Measurements from ENCODE around the gene LMNB1.
"Not testable (repeated sequence)": the region's sequence is repeated elsewhere in the genome, so short reads cannot be mapped to it uniquely, and the experiment has no call there.

Gene LMNB1, protein sequence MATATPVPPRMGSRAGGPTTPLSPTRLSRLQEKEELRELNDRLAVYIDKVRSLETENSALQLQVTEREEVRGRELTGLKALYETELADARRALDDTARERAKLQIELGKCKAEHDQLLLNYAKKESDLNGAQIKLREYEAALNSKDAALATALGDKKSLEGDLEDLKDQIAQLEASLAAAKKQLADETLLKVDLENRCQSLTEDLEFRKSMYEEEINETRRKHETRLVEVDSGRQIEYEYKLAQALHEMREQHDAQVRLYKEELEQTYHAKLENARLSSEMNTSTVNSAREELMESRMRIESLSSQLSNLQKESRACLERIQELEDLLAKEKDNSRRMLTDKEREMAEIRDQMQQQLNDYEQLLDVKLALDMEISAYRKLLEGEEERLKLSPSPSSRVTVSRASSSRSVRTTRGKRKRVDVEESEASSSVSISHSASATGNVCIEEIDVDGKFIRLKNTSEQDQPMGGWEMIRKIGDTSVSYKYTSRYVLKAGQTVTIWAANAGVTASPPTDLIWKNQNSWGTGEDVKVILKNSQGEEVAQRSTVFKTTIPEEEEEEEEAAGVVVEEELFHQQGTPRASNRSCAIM

DNA sequence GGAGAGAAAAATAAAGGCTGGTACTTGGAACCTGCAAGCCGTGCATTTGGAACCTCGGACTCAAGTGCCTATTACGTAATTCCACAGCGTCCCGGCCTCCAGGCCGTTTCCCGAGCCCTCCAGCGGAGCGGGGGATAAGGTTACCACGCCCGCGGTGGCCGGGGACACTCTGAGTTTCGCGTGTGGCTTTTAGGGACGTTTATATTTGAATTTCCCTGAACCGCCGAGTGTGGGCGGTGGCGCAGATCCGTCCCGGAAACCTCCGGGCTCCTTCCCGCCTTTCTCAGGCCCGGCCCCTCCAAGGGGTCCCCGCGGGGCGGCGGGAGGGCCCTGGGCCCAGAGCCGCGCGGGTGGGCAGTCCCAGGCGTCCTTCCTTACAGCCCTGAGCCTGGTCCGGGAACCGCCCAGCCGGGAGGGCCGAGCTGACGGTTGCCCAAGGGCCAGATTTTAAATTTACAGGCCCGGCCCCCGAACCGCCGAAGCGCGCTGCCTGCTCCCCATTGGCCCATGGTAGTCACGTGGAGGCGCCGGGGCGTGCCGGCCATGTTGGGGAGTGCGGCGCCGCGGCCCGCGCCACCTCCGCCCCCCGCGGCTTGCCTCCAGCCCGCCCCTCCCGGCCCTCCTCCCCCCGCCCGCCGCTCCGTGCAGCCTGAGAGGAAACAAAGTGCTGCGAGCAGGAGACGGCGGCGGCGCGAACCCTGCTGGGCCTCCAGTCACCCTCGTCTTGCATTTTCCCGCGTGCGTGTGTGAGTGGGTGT, at the start of gene LMNB1:
LMNB1 (plus strand) TSS at position 638 of the 758 bp plus-strand sequence. CDS start 373 bp downstream, outside the sequence.
- peak; percentile 83 for DNase-seq (ENCODE audit: low read depth)

DNA sequence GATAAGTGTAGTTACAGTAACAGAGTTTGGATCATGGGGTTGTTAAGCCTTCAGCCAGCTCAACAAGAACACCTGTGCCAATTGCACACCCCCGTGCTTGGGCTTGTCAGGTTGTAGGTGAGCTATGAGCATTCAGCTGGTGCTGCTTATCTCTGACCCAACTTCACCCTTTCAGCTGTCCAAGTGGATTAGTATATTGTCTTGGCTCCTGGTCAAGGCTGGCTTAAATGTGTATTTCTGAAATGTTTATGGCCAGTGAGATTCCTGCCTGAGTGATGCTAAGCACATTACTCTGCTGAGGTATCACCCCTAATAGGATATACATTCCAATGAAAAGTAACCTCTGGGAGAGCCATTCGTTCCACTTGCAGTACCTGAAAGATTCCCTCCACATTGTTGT, 44.2 kb upstream of the LMNB1 start:
- no peak for DNase-seq (ENCODE audit: low read depth)

DNA sequence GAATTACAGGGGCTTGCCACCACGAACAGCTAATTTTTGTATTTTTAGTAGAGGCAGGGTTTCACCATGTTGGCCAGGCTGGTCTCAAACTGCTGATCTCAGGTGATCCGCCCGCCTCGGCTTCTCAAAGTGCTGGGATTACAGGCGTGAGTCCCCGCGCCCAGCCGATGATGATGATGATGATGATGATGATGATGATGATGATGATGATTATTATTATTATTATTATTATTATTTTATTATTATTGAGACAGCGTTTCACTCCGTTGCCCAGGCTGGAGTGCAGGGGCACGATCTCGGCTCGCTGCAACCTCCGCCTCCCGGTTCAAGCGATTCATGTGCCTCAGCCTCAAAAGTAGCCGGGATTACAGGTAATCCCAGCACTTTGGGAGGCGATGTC, 42.4 kb upstream of the LMNB1 start:
- not testable (repeated sequence) for DNase-seq (ENCODE audit: low read depth)

DNA sequence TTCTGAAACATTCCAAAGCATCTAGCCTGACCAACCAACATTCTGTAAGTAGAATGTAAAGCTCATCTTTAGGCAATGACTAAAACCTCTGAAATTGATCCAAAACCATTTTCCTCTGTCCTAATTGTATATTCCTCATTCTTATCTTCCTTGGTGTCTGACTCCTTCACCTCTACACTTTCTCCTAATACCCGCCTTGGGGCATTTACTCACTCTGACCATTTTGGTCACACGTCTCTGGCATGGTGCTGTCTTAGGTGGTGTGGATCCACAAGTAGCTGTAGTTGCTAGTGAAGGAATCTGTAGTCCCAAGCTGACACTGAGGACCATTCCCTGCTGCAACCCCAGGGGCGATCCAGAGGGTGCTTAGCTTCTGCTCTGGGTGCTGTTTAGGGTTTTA, 40.8 kb upstream of the LMNB1 start:
- no peak for DNase-seq (ENCODE audit: low read depth)

DNA sequence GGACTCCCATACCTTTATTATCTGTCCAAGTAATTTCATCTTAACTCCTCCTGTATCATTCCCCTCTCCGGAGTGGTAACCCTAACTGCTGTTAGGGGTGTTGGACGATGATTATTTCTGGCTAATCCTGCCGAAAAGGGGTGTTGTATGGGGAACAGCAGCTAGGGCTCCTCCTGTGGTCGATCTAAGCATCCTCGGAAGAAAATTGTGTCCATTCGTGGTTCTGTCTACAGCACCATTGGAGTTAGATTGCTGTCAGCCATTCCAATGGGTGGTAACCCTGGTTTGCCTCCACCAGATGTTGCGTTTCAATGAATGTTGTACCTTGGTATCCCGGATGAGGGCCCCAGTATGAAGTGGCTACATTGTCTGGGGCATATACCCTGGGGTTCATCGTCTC, 35.6 kb upstream of the LMNB1 start:
- no peak for DNase-seq (ENCODE audit: low read depth)

DNA sequence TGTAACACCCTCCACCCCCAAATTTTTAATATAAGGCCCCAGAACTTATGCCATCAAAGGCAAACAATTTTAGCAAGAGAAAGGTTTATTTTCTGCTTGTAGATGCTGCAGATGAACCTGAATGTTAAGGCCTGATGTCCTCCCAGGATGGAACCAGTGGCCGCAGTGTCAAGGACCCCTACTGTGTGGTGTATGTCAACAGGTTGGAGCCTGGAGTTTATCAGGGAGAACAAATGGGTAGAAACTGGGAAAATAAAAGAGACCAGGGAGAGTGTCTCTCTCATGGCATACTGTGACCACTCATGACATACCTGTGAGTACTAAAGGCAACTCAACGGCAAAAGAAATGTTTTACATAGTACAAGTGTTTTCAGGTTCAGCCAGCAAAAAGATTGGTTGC, 34.5 kb upstream of the LMNB1 start:
- DNase-seq (ENCODE audit: low read depth): no peak

DNA sequence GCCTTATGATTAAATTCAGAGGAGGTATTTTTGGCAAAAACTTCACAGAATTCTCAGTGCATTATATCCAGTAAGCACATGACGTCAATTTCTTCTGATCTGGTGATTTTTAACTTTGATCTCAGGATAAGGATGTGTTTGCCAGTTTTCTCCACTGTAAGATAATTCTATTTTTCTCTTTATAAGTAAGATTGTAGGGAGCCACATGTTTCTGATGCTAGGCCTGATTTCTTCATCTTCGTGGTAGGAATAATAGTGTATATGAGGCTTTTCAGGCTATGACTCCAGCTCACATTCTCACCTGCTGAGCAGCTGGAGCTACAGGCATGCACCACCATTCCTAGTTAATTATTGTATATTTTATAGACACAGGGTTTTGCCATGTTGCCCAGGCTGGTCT, 32.1 kb upstream of the LMNB1 start:
- no peak for DNase-seq (ENCODE audit: low read depth)

DNA sequence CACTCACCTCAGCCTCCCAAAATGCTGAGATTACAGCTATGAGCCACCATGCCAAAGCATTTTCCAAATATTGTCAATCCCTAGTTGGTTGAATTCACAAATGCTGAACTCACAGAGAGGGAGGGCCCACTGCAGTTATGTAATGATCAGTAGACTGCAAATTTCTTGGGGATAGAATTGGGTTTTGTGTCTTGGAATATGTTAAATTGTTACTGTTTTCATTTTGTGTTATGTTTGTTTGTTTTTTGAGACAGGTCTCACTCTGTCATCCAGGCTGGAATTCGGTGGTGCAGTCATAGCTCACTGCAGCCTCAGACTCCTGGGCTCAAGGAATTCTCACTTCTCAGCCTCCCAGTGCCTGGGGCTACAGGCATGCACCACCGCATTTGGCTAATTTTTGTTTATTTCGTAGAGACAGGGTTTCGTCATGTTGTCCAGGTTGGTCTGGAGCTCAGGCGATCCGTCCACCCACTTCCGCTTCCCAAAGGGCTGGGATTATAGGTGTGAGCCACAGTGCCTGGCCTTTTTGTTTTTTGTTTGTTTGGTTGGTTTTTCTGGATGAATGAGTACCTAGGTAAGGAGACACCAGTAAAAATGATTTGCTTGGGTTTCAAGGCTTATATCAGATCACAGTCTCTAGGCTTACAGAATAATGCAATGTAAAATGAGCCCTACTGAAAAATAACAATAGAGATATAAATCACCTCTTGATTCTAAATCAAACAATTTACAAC, 31.5 kb upstream of the LMNB1 start:
- no peak for DNase-seq (ENCODE audit: low read depth)

DNA sequence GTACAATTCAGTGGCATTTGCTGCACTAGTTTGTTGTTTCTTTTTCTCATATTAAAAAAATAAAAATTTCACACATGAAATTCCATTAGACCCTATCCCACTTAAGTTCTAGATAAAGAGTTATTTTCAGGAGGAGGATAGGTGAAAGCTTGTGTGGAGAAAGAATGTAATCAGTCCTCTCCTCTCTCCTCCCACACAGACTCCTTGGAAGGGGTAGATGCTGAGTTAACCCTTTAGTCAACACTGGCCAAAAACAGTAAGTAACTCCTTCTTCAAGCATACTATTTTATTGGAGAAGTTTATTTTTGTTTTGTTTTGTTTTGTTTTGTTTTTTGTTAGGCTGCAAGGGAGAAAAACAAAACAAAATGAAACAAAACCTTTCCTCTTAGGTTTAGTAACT, 30.6 kb upstream of the LMNB1 start:
- no peak for DNase-seq (ENCODE audit: low read depth)

DNA sequence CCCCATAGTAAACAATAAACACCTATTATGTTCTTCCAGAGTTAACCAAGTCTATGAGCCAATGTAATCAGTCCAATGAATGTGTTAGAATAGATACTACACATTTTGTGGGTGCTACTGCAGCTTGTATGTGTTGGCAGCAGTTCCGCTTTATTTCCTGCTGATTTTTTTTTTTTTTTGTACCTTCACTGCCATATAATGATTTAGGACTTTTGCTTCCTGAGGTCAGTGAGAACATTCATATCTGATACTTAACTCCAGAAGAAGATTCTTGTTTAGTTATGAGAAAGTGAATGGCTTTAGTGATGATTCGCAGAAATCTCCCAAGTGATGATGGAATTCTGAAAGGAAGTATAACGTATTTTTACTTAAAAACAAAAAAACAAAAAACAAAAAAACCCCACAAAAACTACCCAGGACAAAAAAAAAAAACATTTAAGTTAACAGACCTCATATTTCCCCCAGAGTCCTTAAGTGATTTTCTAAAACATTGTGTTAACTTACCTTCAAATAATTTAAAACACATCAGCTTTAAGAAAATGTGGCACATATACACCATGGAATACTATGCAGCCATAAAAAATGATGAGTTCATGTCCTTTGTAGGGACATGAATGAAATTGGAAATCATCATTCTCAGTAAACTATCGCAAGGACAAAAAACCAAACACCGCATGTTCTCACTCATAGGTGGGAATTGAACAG, 24.7 kb upstream of the LMNB1 start:
- no peak for DNase-seq (ENCODE audit: low read depth)

DNA sequence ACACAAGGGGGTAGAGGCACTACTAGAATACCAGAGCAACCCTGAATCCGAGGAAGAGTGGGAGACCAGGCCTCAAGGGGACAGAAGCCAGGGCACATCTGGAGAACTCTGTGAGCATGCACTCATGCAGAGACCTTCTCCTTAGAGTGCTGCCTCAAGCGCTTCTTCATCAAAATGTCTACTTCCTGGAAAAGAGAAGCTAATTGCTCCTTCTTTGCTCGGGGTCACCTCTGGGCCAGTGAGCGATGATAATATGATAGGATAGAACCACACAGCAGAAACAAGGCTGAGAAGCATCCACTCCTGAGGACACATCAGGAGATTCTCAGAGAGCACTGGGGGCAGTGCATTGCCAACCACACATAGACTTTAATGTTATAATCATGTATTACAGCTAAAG, 23.7 kb upstream of the LMNB1 start:
- no peak for DNase-seq (ENCODE audit: low read depth)

DNA sequence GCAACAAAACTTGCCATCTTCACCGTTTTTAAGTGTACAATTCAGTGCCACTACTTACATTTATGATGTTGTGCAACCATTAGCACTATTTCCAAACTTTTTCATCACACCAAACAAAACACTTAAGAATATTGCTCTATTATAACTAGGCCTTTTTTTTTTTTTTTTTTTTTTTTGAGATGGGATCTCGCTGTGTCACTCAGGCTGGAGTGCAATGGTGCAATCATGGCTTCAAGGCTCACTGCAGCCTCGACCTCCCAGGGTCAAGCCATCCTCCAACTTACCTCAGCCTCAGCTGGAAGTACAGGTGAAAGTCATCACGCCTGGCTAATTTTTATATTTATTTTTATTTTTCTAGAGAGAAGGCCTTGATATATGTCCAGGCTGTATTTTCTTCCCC, 22.3 kb upstream of the LMNB1 start:
- DNase-seq (ENCODE audit: low read depth): no peak

DNA sequence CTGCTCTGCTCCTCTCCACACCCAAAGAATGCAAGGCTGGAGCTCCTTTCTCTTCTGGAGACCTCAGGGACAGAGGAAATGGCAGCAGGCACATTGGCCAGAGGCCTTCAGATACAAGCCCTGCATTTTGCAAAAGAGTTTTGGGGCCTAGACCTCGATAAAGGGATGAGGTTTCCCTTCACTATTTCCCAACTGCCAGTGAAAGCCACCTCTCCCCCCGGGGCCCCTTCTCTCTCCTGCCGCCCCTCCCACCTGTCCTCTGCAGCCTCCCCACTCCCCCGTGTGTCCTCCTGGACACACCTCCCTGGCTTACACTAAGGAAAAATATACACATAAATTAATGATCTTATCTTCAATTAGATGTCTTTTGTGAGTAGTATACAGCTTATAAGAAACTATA, 21.3 kb upstream of the LMNB1 start:
- no peak for DNase-seq (ENCODE audit: low read depth)

DNA sequence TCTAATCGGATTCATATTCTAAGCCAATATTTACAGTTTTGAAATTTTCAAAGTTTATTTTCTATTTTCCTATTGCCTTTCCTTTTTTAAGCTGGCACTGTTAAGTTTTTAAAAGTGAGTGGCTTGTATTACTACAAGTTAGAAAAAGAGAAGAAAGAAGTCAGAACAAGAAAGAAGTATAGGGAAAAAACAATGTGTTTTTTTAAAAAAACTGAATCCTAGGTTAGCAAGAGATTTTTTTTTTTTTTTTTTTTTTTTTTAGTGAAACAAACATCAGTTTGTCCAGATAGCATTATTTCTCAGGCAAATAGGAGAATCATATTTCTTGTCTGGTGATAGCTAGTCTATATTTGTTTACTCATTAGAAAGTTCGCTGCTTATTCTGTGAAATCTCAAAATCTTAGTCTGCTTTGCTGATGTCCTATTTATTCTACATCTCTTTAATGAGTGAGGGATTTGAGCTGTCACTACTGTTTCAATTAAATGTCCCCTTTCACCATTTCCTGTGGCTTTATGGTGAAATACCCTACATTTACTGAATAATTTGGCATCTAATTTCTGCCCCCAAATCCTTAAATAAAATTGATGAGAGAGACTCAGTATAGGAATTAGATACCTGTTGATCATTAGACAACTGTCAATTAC, 19.1 kb upstream of the LMNB1 start:
- DNase-seq (ENCODE audit: low read depth): no peak

DNA sequence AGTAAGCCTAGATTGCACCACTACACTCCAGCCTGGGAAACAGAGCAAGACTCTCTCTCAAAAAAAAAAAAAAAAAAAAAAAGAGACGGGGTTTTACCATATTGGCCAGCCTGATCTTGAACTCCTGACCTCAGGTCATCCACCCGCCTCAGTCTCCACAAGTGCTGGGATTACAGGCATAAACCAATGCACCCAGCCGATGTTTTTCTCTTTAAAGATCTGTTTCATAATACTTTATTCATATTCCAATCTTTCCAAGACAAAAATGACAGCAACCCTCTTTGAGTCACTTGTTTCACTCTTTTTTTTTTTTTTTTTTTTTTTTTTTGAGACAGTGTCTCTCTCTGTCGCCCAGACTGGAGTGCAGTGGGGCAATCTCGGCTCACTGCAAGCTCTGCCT, 13.6 kb upstream of the LMNB1 start:
- DNase-seq (ENCODE audit: low read depth): no peak

DNA sequence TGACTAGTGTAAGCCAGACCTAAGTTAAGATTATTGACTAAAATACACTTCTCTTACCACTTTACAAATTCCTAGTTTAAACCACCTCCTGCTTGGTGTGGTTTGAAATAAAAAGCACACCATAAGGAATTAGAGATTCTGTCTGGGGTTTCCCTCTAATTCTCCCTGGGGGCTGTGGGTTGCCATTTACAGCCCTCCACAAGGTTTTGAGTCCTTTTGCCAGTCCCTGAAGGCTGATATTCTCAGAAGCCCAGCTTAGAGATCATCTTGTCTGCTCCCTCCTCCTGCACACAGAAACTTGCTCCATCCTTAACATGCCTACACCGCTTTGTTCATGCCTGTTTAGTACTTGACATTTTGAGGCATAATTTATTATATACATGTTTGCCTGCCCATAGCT, 7.2 kb upstream of the LMNB1 start:
- no peak for DNase-seq (ENCODE audit: low read depth)

DNA sequence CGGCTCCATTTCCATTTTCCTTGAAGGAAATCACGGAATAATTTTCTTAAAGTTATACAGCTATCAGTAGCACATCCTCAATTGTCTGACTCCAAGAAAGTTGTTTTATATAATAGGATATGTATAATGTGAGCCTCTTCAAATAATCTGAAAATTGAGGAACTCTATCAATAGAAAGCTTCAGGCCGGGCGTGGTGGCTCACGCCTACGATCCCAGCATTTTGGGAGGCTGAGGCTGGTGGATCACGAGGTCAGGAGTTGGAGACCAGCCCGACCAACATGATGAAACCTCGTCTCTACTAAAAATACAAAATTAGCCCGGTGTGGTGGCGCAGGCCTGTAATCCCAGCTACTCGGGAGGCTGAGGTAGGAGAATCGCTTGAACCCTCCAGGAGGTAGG, 3.4 kb upstream of the LMNB1 start:
- not testable (repeated sequence) for DNase-seq (ENCODE audit: low read depth)

DNA sequence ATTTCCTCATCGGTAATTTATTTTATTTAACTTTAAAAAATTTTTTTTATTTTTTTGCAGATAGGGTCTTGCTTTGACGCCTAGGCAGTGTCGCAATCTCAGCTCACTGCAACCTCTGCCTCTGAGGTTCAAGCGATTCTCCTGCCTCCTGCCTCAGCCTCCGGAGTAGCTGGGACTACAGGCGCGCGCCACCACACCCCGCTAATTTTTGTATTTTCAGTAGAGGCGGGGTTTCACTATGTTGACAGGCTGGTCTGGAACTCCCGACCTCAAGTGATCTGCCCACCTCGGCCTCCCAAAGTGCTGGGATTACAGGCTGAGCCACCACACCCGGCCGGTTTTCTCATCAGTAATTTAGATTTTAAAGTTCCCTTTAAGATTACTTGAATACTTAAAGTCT, 2.3 kb upstream of the LMNB1 start:
- not testable (repeated sequence) for DNase-seq (ENCODE audit: low read depth)

DNA sequence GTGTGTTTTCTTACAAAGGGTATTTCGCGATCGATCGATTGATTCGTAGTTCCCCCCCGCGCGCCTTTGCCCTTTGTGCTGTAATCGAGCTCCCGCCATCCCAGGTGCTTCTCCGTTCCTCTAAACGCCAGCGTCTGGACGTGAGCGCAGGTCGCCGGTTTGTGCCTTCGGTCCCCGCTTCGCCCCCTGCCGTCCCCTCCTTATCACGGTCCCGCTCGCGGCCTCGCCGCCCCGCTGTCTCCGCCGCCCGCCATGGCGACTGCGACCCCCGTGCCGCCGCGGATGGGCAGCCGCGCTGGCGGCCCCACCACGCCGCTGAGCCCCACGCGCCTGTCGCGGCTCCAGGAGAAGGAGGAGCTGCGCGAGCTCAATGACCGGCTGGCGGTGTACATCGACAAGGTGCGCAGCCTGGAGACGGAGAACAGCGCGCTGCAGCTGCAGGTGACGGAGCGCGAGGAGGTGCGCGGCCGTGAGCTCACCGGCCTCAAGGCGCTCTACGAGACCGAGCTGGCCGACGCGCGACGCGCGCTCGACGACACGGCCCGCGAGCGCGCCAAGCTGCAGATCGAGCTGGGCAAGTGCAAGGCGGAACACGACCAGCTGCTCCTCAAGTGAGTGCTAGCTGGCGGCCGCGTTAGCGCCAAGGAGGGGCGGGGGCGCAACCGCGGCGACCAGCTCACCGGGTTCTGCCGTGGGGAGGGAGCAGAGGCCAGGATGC, 480 bp downstream of the LMNB1 start:
- DNase-seq (ENCODE audit: low read depth): peak; percentile 25

DNA sequence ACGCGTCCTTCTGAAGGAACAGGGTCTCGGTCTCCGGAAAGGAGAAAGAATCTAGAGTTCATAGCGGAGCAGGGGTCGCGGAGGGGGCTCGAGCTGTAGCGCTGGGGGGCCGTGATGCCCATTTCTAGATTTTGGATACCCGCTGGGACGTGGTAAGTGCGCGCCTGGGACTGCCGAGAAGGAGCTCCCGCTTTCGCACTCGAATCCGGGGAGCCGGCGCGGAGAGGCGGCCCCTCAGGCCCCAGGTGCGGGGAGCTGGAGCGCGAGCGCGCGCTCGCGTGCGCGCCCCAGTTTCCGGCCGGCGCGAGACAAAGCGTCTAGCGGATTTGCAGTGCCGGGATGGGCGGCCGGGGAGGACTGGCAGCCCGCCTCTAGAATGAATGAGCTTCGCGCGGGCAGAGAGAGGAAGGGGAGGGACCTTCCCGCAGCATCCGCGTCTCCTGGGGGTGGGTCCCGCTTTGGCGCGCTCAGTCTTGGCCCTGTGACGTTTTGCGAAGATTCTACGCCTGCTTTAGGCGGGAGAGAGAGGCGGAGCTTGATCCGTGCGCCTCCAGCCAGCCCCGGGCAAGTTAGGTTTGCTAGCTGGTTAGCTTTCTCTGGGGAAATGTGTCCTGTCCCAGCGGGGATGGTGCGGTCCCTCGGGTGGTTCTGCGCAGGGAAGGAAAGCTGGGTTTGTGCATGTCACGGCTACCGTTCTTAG, 1.2 kb downstream of the LMNB1 start:
- peak; percentile 79 for DNase-seq (ENCODE audit: low read depth)
